HepG2 (cell line): Measurements from ENCODE around the gene PLGRKT.

Experiments
- CREM ChIP-seq, 2 experiments: sonication (generic) in 1 of 2; formaldehyde crosslinking in 1 of 2; IDR thresholded peaks; 2 replicates each; pipeline versions ENCODE4 v1.4.0 to v1.6.1; 2016 to 2020; ENCODE audit warnings: antibody characterized with exemption in 1 of 2, mild to moderate bottlenecking in 1 of 2, missing genetic modification reagents in 1 of 2
- FOXA1 ChIP-seq, 2 experiments: fragments of 450-650 bp in 1 of 2; sonication (generic) in 1 of 2; formaldehyde crosslinking in 1 of 2; IDR thresholded peaks; 2 replicates each; pipeline versions ENCODE4 v1.4.0 to v1.6.1; 2016 to 2020; ENCODE audit warnings: missing genetic modification reagents in 1 of 2
- MXI1 ChIP-seq: IDR thresholded peaks from 3 replicates; pipeline ENCODE4 v1.6.1; 2012; ENCODE audit warnings: low read depth, low read length, inconsistent platforms, borderline replicate concordance
- PAX8 ChIP-seq: sonication (generic); formaldehyde crosslinking; IDR thresholded peaks from 2 replicates; pipeline ENCODE4 v1.8.0; 2022; ENCODE audit warnings: mild to moderate bottlenecking, missing genetic modification reagents, borderline replicate concordance
- POLR2A ChIP-seq, 2 experiments: IDR thresholded peaks; 2 replicates each; pipeline ENCODE4 v1.6.1; 2011; ENCODE audit warnings: low read depth in 2 of 2, low read length in 2 of 2, mild to moderate bottlenecking in 1 of 2, moderate library complexity in 1 of 2; ENCODE audit not compliant: insufficient read depth in 1 of 2
- POLR2G ChIP-seq: fragments of 200-400 bp; formaldehyde crosslinking; IDR thresholded peaks from 2 replicates; pipeline ENCODE4 v1.6.1; 2018; ENCODE audit warnings: mild to moderate bottlenecking, low read depth, low read length, moderate library complexity
- YY1 ChIP-seq: IDR thresholded peaks from 2 replicates; pipeline ENCODE4 v1.6.1; 2011; ENCODE audit warnings: low read length, low read depth, moderate library complexity, mild to moderate bottlenecking; ENCODE audit not compliant: insufficient read depth, insufficient replicate concordance
- ZBTB7A ChIP-seq: sonication (generic); formaldehyde crosslinking; IDR thresholded peaks from 2 replicates; pipeline ENCODE4 v1.8.0; 2022; ENCODE audit warnings: mild to moderate bottlenecking, missing genetic modification reagents
- ZNF224 ChIP-seq: sonication (generic); formaldehyde crosslinking; IDR thresholded peaks from 2 replicates; pipeline ENCODE4 v1.5.0; 2020; ENCODE audit warnings: mild to moderate bottlenecking, missing genetic modification reagents
- TF ChIP-seq, protein P1 (sequence below): IDR thresholded peaks from 2 replicates; pipeline ENCODE4 v1.6.1; 2012; ENCODE audit warnings: inconsistent platforms
- TF ChIP-seq, protein P2 (sequence below), 2 experiments: IDR thresholded peaks; 2 replicates each; pipeline ENCODE4 v1.6.1; 2011 to 2012; ENCODE audit warnings: low read length in 2 of 2, borderline replicate concordance in 1 of 2, low read depth in 1 of 2, mild to moderate bottlenecking in 1 of 2, moderate library complexity in 1 of 2
- TF ChIP-seq, protein P3 (sequence below): sonication (generic); formaldehyde crosslinking; IDR thresholded peaks from 2 replicates; pipeline ENCODE4 v1.5.0; 2020; ENCODE audit warnings: mild to moderate bottlenecking, missing genetic modification reagents, borderline replicate concordance
- TF ChIP-seq, protein P4 (sequence below): sonication (generic); formaldehyde crosslinking; IDR thresholded peaks from 2 replicates; pipeline ENCODE4 v1.5.0; 2020; ENCODE audit warnings: missing genetic modification reagents, mild to moderate bottlenecking, borderline replicate concordance
- TF ChIP-seq, protein P5 (sequence below): sonication (generic); formaldehyde crosslinking; IDR thresholded peaks from 2 replicates; pipeline ENCODE4 v1.5.0; 2020; ENCODE audit warnings: mild to moderate bottlenecking, missing genetic modification reagents, moderate library complexity

DNA sequence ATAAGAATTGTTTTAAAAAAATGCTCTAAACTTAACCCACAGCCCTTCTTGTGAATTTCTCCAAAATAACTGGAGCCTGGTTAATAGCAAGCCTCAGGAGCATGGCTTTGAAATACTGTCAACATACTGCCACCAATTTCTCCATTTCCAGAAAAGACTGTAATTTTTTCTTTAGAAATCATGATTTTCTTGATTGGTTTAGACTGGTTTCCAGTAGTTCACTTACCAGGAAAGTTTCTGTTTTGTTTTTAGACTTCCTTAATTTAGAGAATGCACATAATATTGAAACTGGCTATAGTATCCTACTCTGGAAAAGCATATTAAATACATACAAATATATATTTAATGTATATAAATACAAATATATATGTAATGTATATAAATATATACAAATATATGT, 8.2 kb upstream of the PLGRKT start:
- TF ChIP-seq POLR2G (no peak), ZNF224 (CRISPR knock-in tag) (no peak), CREM (IDR thresholded peaks at IDR 0.05) (no peak), CREM (CRISPR knock-in tag; IDR thresholded peaks at IDR 0.05) (no peak), YY1 (no peak), FOXA1 (IDR thresholded peaks at IDR 0.05) (no peak), FOXA1 (CRISPR knock-in tag; IDR thresholded peaks at IDR 0.05) (no peak), ZBTB7A (CRISPR knock-in tag) (no peak), MXI1 (no peak), POLR2A (IDR thresholded peaks at IDR 0.05; ENCODE audit: insufficient read depth in 1 of 2, low read depth in 2 of 2, low read length in 2 of 2) (no peak), PAX8 (CRISPR knock-in tag) (no peak)
- TF ChIP-seq, protein P1, sequence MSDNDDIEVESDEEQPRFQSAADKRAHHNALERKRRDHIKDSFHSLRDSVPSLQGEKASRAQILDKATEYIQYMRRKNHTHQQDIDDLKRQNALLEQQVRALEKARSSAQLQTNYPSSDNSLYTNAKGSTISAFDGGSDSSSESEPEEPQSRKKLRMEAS = no peak
- TF ChIP-seq, protein P2, sequence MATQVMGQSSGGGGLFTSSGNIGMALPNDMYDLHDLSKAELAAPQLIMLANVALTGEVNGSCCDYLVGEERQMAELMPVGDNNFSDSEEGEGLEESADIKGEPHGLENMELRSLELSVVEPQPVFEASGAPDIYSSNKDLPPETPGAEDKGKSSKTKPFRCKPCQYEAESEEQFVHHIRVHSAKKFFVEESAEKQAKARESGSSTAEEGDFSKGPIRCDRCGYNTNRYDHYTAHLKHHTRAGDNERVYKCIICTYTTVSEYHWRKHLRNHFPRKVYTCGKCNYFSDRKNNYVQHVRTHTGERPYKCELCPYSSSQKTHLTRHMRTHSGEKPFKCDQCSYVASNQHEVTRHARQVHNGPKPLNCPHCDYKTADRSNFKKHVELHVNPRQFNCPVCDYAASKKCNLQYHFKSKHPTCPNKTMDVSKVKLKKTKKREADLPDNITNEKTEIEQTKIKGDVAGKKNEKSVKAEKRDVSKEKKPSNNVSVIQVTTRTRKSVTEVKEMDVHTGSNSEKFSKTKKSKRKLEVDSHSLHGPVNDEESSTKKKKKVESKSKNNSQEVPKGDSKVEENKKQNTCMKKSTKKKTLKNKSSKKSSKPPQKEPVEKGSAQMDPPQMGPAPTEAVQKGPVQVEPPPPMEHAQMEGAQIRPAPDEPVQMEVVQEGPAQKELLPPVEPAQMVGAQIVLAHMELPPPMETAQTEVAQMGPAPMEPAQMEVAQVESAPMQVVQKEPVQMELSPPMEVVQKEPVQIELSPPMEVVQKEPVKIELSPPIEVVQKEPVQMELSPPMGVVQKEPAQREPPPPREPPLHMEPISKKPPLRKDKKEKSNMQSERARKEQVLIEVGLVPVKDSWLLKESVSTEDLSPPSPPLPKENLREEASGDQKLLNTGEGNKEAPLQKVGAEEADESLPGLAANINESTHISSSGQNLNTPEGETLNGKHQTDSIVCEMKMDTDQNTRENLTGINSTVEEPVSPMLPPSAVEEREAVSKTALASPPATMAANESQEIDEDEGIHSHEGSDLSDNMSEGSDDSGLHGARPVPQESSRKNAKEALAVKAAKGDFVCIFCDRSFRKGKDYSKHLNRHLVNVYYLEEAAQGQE (IDR thresholded peaks at IDR 0.05; ENCODE audit: borderline replicate concordance in 1 of 2, low read depth in 1 of 2, low read length in 2 of 2) = no peak
- TF ChIP-seq, protein P3, sequence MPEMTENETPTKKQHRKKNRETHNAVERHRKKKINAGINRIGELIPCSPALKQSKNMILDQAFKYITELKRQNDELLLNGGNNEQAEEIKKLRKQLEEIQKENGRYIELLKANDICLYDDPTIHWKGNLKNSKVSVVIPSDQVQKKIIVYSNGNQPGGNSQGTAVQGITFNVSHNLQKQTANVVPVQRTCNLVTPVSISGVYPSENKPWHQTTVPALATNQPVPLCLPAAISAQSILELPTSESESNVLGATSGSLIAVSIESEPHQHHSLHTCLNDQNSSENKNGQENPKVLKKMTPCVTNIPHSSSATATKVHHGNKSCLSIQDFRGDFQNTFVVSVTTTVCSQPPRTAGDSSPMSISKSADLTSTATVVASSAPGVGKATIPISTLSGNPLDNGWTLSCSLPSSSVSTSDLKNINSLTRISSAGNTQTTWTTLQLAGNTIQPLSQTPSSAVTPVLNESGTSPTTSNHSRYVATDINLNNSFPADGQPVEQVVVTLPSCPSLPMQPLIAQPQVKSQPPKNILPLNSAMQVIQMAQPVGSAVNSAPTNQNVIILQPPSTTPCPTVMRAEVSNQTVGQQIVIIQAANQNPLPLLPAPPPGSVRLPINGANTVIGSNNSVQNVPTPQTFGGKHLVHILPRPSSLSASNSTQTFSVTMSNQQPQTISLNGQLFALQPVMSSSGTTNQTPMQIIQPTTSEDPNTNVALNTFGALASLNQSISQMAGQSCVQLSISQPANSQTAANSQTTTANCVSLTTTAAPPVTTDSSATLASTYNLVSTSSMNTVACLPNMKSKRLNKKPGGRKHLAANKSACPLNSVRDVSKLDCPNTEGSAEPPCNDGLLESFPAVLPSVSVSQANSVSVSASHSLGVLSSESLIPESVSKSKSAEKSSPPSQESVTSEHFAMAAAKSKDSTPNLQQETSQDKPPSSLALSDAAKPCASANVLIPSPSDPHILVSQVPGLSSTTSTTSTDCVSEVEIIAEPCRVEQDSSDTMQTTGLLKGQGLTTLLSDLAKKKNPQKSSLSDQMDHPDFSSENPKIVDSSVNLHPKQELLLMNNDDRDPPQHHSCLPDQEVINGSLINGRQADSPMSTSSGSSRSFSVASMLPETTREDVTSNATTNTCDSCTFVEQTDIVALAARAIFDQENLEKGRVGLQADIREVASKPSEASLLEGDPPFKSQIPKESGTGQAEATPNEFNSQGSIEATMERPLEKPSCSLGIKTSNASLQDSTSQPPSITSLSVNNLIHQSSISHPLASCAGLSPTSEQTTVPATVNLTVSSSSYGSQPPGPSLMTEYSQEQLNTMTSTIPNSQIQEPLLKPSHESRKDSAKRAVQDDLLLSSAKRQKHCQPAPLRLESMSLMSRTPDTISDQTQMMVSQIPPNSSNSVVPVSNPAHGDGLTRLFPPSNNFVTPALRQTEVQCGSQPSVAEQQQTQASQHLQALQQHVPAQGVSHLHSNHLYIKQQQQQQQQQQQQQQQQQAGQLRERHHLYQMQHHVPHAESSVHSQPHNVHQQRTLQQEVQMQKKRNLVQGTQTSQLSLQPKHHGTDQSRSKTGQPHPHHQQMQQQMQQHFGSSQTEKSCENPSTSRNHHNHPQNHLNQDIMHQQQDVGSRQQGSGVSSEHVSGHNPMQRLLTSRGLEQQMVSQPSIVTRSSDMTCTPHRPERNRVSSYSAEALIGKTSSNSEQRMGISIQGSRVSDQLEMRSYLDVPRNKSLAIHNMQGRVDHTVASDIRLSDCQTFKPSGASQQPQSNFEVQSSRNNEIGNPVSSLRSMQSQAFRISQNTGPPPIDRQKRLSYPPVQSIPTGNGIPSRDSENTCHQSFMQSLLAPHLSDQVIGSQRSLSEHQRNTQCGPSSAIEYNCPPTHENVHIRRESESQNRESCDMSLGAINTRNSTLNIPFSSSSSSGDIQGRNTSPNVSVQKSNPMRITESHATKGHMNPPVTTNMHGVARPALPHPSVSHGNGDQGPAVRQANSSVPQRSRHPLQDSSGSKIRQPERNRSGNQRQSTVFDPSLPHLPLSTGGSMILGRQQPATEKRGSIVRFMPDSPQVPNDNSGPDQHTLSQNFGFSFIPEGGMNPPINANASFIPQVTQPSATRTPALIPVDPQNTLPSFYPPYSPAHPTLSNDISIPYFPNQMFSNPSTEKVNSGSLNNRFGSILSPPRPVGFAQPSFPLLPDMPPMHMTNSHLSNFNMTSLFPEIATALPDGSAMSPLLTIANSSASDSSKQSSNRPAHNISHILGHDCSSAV = no peak
- TF ChIP-seq, protein P4, sequence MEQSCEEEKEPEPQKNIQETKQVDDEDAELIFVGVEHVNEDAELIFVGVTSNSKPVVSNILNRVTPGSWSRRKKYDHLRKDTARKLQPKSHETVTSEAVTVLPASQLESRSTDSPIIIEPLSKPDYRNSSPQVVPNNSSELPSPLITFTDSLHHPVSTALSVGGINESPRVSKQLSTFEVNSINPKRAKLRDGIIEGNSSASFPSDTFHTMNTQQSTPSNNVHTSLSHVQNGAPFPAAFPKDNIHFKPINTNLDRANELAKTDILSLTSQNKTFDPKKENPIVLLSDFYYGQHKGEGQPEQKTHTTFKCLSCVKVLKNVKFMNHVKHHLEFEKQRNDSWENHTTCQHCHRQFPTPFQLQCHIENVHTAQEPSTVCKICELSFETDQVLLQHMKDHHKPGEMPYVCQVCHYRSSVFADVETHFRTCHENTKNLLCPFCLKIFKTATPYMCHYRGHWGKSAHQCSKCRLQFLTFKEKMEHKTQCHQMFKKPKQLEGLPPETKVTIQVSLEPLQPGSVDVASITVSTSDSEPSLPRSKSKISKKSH (CRISPR knock-in tag) = no peak
- TF ChIP-seq, protein P5, sequence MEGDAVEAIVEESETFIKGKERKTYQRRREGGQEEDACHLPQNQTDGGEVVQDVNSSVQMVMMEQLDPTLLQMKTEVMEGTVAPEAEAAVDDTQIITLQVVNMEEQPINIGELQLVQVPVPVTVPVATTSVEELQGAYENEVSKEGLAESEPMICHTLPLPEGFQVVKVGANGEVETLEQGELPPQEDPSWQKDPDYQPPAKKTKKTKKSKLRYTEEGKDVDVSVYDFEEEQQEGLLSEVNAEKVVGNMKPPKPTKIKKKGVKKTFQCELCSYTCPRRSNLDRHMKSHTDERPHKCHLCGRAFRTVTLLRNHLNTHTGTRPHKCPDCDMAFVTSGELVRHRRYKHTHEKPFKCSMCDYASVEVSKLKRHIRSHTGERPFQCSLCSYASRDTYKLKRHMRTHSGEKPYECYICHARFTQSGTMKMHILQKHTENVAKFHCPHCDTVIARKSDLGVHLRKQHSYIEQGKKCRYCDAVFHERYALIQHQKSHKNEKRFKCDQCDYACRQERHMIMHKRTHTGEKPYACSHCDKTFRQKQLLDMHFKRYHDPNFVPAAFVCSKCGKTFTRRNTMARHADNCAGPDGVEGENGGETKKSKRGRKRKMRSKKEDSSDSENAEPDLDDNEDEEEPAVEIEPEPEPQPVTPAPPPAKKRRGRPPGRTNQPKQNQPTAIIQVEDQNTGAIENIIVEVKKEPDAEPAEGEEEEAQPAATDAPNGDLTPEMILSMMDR (CRISPR knock-in tag) = no peak
